ENCODE measurements around the gene RHOT2.
A peak's percentile ranks its signal among the peaks of the same experiment; 100 is the strongest.

Gene RHOT2

GRCh38 chr16:629185-629832 is 38.6 kb upstream of the RHOT2 start:
- Histone ChIP-seq H3K4me3 (no peak overlapping the region), H3K9me3 (no peaks in the 10 kb centered on the region), H3K27me3 (ENCODE audit: low read depth) (no peaks in the 10 kb centered on the region), H3K4me1 (no peaks in the 10 kb centered on the region), H3K36me3 (replicated peaks) (peaks cover 12% of the 10 kb centered on the region; the same call in 1 of the 2 replicates)
- in situ Hi-C loops (cut with MboI; ENCODE audit: low sequenced_read_pairs): no loop called here
- DNase-seq (ENCODE audit: low spot score in 2 of 2): no peak

DNA sequence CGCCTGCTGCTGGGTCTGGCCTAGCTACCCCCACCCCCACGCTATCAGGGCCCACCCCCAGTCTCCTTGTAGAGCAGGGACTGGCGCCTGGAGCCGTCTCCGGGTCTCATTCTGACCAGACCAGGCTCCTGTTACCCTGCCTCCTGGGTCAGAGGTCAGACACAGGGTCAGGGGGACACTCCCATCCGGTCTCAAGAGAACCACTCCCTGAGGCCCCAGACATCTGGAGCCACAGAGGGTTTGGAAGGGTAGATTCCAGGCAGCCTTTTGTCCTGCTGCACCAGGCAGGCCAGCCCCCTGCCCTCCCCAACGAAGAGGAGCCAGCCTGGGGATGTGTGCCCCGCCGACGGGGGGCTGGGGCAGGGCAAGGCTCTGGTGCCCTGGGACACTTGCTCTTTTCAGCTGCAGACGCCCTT is 38.1 kb upstream of the RHOT2 start:
- no peak overlapping the region for H3K4me3 ChIP-seq
- no peaks in the 10 kb centered on the region for H3K4me1 ChIP-seq
- no peaks in the 10 kb centered on the region for H3K27me3 ChIP-seq (ENCODE audit: low read depth)
- in situ Hi-C loops (cut with MboI; ENCODE audit: low sequenced_read_pairs): no loop called here
- H3K9me3 ChIP-seq: no peaks in the 10 kb centered on the region
- DNase-seq (ENCODE audit: low spot score in 2 of 2): no peak
- peaks cover 15% of the 10 kb centered on the region; the same call in 1 of the 2 replicates for H3K36me3 ChIP-seq (replicated peaks)

DNA sequence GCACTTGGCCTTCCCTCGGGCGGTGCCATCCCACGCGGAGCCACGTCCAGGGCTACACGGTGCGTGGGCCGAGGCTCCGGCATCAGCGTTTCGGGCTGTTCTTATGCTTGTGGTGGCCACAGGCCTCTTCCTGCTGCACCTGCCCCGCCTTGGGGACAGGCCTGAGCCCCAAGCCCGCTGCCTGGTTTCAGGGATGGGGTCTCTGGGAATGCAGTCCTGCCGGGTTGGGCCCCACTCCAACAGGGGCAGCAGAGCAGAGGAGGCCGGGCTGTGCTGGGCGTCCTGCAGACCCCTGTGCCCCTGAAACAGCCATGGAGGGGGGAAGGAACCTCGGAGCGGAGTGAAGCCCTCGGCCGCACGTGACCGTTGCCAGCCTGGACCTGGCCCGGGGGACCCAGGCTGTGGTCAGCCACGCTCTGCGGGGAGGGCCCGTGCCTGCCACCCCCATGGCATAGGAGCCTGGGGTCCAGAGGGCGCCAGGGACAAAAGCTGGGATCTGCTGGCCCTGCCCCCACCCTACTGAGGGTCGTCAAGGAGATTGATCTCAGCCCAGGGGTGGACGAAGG is 37.6 kb upstream of the RHOT2 start:
- no peaks in the 10 kb centered on the region for H3K9me3 ChIP-seq
- H3K4me3 ChIP-seq: no peak overlapping the region
- no peaks in the 10 kb centered on the region for H3K27me3 ChIP-seq (ENCODE audit: low read depth)
- no peak for DNase-seq (ENCODE audit: low spot score in 2 of 2)
- in situ Hi-C loops (cut with MboI; ENCODE audit: low sequenced_read_pairs): no loop called here
- no peaks in the 10 kb centered on the region for H3K4me1 ChIP-seq
- H3K36me3 ChIP-seq (replicated peaks): peaks cover 15% of the 10 kb centered on the region; the same call in 1 of the 2 replicates

GRCh38 chr16:630815-631405 is 37.0 kb upstream of the RHOT2 start, which contains the start of gene WFIKKN1:
TSS of gene WFIKKN1 (plus strand) at chr16:630985. CDS start at chr16:631254, 269 bp downstream.
- H3K9me3 ChIP-seq: no peaks in the 10 kb centered on the region
- no peak for DNase-seq (ENCODE audit: low spot score in 2 of 2)
- H3K36me3 ChIP-seq (replicated peaks): peaks cover 18% of the 10 kb centered on the region
- no peaks in the 10 kb centered on the region for H3K27me3 ChIP-seq (ENCODE audit: low read depth)
- in situ Hi-C loops (cut with MboI; ENCODE audit: low sequenced_read_pairs): no loop called here
- no peak within 1 kb of the TSS for H3K4me3 ChIP-seq
- H3K4me1 ChIP-seq: no peaks in the 10 kb centered on the region

GRCh38 chr16:631808-632358 is 36.0 kb upstream of the RHOT2 start:
- in situ Hi-C loops (cut with MboI; ENCODE audit: low sequenced_read_pairs): no loop called here
- Histone ChIP-seq H3K4me3 (no peak overlapping the region), H3K27me3 (ENCODE audit: low read depth) (no peaks in the 10 kb centered on the region), H3K9me3 (no peaks in the 10 kb centered on the region), H3K4me1 (no peaks in the 10 kb centered on the region), H3K36me3 (replicated peaks) (peaks cover 19% of the 10 kb centered on the region)
- DNase-seq (ENCODE audit: low spot score in 2 of 2): no peak

DNA sequence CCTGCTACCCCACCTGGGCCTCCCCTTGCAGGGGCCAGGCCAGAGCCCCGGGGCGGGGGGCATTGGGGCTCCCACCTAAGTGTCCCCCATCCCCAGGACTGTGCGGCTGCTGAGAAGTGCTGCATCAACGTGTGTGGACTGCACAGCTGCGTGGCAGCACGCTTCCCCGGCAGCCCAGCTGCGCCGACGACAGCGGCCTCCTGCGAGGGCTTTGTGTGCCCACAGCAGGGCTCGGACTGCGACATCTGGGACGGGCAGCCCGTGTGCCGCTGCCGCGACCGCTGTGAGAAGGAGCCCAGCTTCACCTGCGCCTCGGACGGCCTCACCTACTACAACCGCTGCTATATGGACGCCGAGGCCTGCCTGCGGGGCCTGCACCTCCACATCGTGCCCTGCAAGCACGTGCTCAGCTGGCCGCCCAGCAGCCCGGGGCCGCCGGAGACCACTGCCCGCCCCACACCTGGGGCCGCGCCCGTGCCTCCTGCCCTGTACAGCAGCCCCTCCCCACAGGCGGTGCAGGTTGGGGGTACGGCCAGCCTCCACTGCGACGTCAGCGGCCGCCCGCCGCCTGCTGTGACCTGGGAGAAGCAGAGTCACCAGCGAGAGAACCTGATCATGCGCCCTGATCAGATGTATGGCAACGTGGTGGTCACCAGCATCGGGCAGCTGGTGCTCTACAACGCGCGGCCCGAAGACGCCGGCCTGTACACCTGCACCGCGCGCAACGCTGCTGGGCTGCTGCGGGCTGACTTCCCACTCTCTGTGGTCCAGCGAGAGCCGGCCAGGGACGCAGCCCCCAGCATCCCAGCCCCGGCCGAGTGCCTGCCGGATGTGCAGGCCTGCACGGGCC is 35.2 kb upstream of the RHOT2 start:
- DNase-seq (ENCODE audit: low spot score in 2 of 2): no peak
- no peaks in the 10 kb centered on the region for H3K27me3 ChIP-seq (ENCODE audit: low read depth)
- peaks cover 19% of the 10 kb centered on the region for H3K36me3 ChIP-seq (replicated peaks)
- in situ Hi-C loops (cut with MboI; ENCODE audit: low sequenced_read_pairs): no loop called here
- peaks cover 5% of the 10 kb centered on the region; the same call in 1 of the 2 replicates for H3K4me1 ChIP-seq
- no peaks in the 10 kb centered on the region for H3K9me3 ChIP-seq
- H3K4me3 ChIP-seq: no peak overlapping the region

GRCh38 chr16:633336-634050 is 34.4 kb upstream of the RHOT2 start:
- Histone ChIP-seq H3K4me1 (peaks cover 5% of the 10 kb centered on the region; the same call in 1 of the 2 replicates), H3K36me3 (replicated peaks) (peaks cover 19% of the 10 kb centered on the region), H3K9me3 (no peaks in the 10 kb centered on the region), H3K4me3 (no peak overlapping the region), H3K27me3 (ENCODE audit: low read depth) (no peaks in the 10 kb centered on the region)
- in situ Hi-C loops (cut with MboI; ENCODE audit: low sequenced_read_pairs): no loop called here
- no peak for DNase-seq (ENCODE audit: low spot score in 2 of 2)

DNA sequence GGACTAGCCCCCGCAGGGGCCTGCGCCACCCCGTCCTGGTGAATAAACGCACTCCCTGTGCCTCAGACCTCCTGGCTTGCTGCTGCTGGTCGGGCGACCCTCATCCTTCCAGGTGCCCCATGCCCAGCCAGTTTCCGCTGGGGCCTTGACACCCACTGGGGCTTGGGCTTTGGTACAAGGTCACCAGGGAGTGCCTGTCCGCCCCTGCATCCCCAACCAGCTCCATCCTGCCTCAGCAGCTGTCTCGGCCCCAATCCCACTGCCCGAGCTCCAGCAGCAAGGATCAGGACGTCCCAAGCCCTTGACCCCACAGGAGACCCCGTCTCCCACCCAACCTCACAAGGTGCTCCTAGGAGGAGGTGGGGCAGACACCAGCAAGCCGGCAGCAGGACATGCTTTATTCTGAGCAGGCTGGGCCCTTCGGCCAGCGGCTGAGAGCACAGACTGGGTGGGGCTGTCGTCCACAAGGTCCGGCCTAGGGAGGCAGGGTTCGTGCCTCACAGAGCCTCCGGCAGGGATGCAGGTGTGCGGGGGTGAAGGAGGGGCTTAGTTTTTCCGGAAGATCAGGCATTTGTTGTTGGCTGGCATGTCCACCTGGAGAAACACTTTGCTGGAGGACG is 33.8 kb upstream of the RHOT2 start:
- H3K36me3 ChIP-seq (replicated peaks): peaks cover 16% of the 10 kb centered on the region
- H3K27me3 ChIP-seq (ENCODE audit: low read depth): no peaks in the 10 kb centered on the region
- no peaks in the 10 kb centered on the region for H3K9me3 ChIP-seq
- H3K4me3 ChIP-seq: no peak overlapping the region
- in situ Hi-C loops (cut with MboI; ENCODE audit: low sequenced_read_pairs): no loop called here
- H3K4me1 ChIP-seq: peaks cover 5% of the 10 kb centered on the region; the same call in 1 of the 2 replicates
- DNase-seq (ENCODE audit: low spot score in 2 of 2): no peak

GRCh38 chr16:634996-635395 is 32.9 kb upstream of the RHOT2 start:
- H3K9me3 ChIP-seq: no peaks in the 10 kb centered on the region
- H3K4me3 ChIP-seq: peak overlapping the region; percentile 93
- in situ Hi-C loops (cut with MboI; ENCODE audit: low sequenced_read_pairs): no loop called here
- H3K4me1 ChIP-seq: peaks cover 5% of the 10 kb centered on the region; the same call in 1 of the 2 replicates
- H3K36me3 ChIP-seq (replicated peaks): peaks cover 16% of the 10 kb centered on the region
- DNase-seq (ENCODE audit: low spot score in 2 of 2): no peak
- no peaks in the 10 kb centered on the region for H3K27me3 ChIP-seq (ENCODE audit: low read depth)

- Histone ChIP-seq H3K27me3 (ENCODE audit: low read depth) (no peaks in the 10 kb centered on the region), H3K36me3 (replicated peaks) (peaks cover 16% of the 10 kb centered on the region), H3K9me3 (no peaks in the 10 kb centered on the region), H3K4me3 (peak overlapping the region; percentile 93), H3K4me1 (peaks cover 5% of the 10 kb centered on the region; the same call in 1 of the 2 replicates)
- no peak for DNase-seq (ENCODE audit: low spot score in 2 of 2)
- in situ Hi-C loops (cut with MboI; ENCODE audit: low sequenced_read_pairs): no loop called here
Observed at GRCh38 chr16:635573-636205, 32.2 kb upstream of the RHOT2 start.

DNA sequence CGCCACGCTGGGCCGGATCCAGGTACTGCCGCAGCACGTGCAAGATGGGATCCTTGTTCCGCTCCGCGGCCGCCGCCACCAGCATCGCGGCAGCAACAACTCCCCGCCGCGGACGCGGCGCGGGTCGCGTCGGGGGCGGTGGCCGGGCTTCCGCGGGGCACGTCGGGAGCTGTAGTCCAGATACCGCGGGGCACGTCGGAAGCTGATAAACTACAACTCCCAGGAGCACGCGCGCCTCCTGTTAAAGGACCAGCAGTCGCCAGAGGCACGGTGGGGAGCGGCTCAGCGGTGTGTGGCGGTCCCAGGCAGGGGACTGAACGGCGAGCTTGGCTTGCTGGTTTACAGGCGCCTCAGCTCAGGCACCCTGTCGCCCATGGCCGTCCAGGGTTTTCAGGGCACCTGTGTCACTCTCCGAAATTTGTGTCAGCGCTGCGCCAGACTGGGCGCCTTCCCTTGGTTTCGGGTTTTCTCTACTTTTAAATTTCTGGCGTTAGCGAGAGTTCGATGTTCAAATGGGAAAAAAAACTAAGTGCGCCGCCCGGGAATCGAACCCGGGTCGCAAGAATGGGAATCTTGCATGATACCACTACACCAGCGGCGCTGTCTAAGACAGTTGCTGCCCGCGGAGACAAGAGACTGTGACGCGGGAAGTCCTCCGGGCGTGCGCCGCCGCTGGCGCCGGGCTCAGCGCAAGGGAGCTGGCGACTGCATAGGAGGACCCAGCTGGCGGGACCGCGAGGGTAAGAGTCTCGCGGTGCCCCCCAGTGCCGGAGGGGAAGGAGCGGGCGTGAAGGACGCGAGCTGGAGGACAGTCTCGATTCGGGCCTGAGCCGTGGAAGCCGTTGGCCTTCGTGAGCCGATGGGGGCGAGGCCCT is 31.5 kb upstream of the RHOT2 start, which contains the start of gene METTL26:
Gene METTL26 (minus strand): TSS at position 100 of the 875 bp plus-strand sequence. CDS start 15 bp downstream, at position 85.
- Histone ChIP-seq H3K36me3 (replicated peaks) (peaks cover 16% of the 10 kb centered on the region), H3K4me1 (peaks cover 5% of the 10 kb centered on the region; the same call in 1 of the 2 replicates), H3K27me3 (ENCODE audit: low read depth) (no peaks in the 10 kb centered on the region), H3K4me3 (peak within 1 kb of the TSS; percentile 93), H3K9me3 (no peaks in the 10 kb centered on the region)
- DNase-seq (ENCODE audit: low spot score in 2 of 2): peak; percentile 88 to 96
- in situ Hi-C loops (cut with MboI; ENCODE audit: low sequenced_read_pairs): no loop called here

Data from HAP-1 (cell line).